Stomach (tissue), 9 donors: Measurements from ENCODE around the gene HSD17B12. TPM values are rescaled to one million over a fixed set of nuclear protein-coding genes. Genes with fewer than 3 reads are reported as not detected.

Source experiments
- DNase-seq, 2 donors: peaks; one replicate each; pipeline versions ENCODE4 v3.0.0 to v3.0.0-alpha.2; 2013 to 2019
- H3K27ac ChIP-seq, 5 donors: fragments of 200-600 bp in 4 of 5; sonication (generic) in 4 of 5; one replicate each; pipeline ENCODE4 v1.5.1; 2013 to 2019; ENCODE audit warnings: mild to moderate bottlenecking in 1 of 5, moderate library complexity in 1 of 5
- H3K27me3 ChIP-seq, 3 donors: fragments of 200-600 bp; sonication (generic); one replicate each; pipeline ENCODE4 v1.5.1; 2017 to 2019; ENCODE audit warnings: mixed run types in 1 of 3
- H3K36me3 ChIP-seq, 4 donors: fragments of 200-600 bp; sonication (generic); 1 replicate in 3 of 4; 2 replicates in 1 of 4; pipeline ENCODE4 v1.5.1; 2016 to 2019
- H3K4me1 ChIP-seq, 4 donors: fragments of 200-600 bp; sonication (generic); one replicate each; pipeline ENCODE4 v1.5.1; 2016 to 2019
- H3K4me3 ChIP-seq, 4 donors: fragments of 200-600 bp; sonication (generic) in 3 of 4; one replicate each; pipeline ENCODE4 v1.5.1; 2016 to 2019; ENCODE audit warnings: mild to moderate bottlenecking in 1 of 4
- H3K9me3 ChIP-seq, 4 donors: fragments of 200-600 bp; sonication (generic); one replicate each; pipeline ENCODE4 v1.5.1; 2016 to 2019
- CTCF ChIP-seq, 7 experiments: fragments of 450-650 bp in 4 of 7; fragments of 200-600 bp in 3 of 7; sonication (generic) in 3 of 7; IDR thresholded peaks; one replicate each; pipeline ENCODE4 v1.5.1; 2016 to 2019; ENCODE audit warnings: antibody characterized with exemption in 7 of 7, control low read depth in 2 of 7, mild to moderate bottlenecking in 1 of 7
- EP300 ChIP-seq: sonication (generic); formaldehyde crosslinking; IDR thresholded peaks from one replicate; pipeline ENCODE4 v1.6.1; 2017; ENCODE audit warnings: antibody characterized with exemption
- POLR2A ChIP-seq, 4 donors: fragments of 450-650 bp; IDR thresholded peaks; one replicate each; pipeline ENCODE4 v1.6.1; 2016; ENCODE audit warnings: antibody characterized with exemption in 4 of 4, control low read depth in 2 of 4, mild to moderate bottlenecking in 1 of 4, moderate library complexity in 1 of 4
- POLR2AphosphoS5 ChIP-seq, 3 donors: sonication (generic); formaldehyde crosslinking; IDR thresholded peaks; one replicate each; pipeline ENCODE4 v1.6.1; 2016; ENCODE audit warnings: antibody characterized with exemption in 3 of 3
- WGBS, 5 donors: extraction: QIAGEN DNeasy Blood & Tissue Kit in 3 of 5; methylation state at CpG; one replicate each; pipeline versions ENCODE4 v1.1.5 to v1.1.7; 2013 to 2018; 5-methylcytosine and 5-hydroxymethylcytosine counted together
- intact Hi-C: fragments of 100-400 bp; cut with DNase I; formaldehyde crosslinking; loops from one replicate; pipeline ENCODE4 v1.15.1; 2023; ENCODE audit warnings: low total_unique reads
- polyA plus RNA-seq, 3 donors: library from polyadenylated mRNA; stranded (reverse); fragments of 200-250 nt; gene quantifications; one replicate each; pipeline ENCODE4 v1.2.3, GENCODE V29; 2013
- total RNA-seq, 5 donors: library from RNA; depleted of rRNA; stranded (reverse); fragments of >200 nt; gene quantifications; one replicate each; pipeline versions ENCODE4 v1.1.0 to v1.2.3, GENCODE V29; 2014 to 2016
- donor health status: healthy with polysubstance abuse.
- donor health status: Bipolar disorder and iron deficiency.
- donor health status: healthy.

Gene HSD17B12
- total and polyA plus RNA-seq, 8 donors = 25.8 to 169 (median 52.4) TPM

- no peak overlapping the region for H3K4me3 ChIP-seq
- 66 to 83% (median 71%) methylated on average over 4 of the region's 4 CpGs for WGBS, 5 donors
- no peaks in the 10 kb centered on the region for H3K36me3 ChIP-seq
- TF ChIP-seq EP300 (no peak), POLR2AphosphoS5 (IDR thresholded peaks at IDR 0.05) (no peak), CTCF (IDR thresholded peaks at IDR 0.05) (no peak), POLR2A (IDR thresholded peaks at IDR 0.05) (no peak)
- peak overlapping the region in 1 of 5 donors; percentile 41 for H3K27ac ChIP-seq
- DNase-seq = no peak
- no peaks in the 10 kb centered on the region for H3K27me3 ChIP-seq
- intact Hi-C loops = no loop called here
- no peaks in the 10 kb centered on the region for H3K9me3 ChIP-seq
- H3K4me1 ChIP-seq = peaks cover 9 to 62% (median 38%) of the 10 kb centered on the region in 4 donors
Observed at GRCh38 chr11:43688394-43688793, 7.9 kb downstream of the HSD17B12 start.

DNA sequence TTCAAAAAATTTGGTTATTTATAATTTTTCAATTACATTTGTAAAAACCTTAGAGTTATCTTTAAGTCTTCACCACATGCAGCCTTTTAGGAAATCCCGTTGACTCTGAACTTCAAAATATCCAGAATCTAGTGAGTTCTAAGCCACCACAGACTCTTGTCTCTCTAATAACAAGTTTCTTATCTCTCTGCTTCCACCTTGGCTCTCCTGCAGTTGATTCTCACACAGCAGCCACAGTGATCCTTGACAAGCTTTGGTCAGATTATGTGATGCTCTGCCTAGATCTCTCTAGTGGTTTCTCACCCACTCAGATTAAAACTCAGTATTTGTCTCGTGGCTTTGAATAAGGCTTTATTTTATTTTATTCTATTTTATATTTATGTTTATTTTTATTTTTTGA lies 8.6 kb downstream of the HSD17B12 start:
- WGBS, 5 donors = 73 to 88% (median 83%) methylated on average over 2 of the region's 2 CpGs
- Histone ChIP-seq H3K36me3 (no peaks in the 10 kb centered on the region), H3K9me3 (no peaks in the 10 kb centered on the region), H3K27ac (no peak overlapping the region), H3K4me3 (no peak overlapping the region), H3K27me3 (no peaks in the 10 kb centered on the region), H3K4me1 (peaks cover 9 to 56% (median 38%) of the 10 kb centered on the region in 4 donors)
- intact Hi-C loops = no loop called here
- DNase-seq = no peak
- no peak for TF ChIP-seq POLR2AphosphoS5 (IDR thresholded peaks at IDR 0.05)
- TF ChIP-seq CTCF (IDR thresholded peaks at IDR 0.05) = no peak
- TF ChIP-seq POLR2A (IDR thresholded peaks at IDR 0.05) = no peak

DNA sequence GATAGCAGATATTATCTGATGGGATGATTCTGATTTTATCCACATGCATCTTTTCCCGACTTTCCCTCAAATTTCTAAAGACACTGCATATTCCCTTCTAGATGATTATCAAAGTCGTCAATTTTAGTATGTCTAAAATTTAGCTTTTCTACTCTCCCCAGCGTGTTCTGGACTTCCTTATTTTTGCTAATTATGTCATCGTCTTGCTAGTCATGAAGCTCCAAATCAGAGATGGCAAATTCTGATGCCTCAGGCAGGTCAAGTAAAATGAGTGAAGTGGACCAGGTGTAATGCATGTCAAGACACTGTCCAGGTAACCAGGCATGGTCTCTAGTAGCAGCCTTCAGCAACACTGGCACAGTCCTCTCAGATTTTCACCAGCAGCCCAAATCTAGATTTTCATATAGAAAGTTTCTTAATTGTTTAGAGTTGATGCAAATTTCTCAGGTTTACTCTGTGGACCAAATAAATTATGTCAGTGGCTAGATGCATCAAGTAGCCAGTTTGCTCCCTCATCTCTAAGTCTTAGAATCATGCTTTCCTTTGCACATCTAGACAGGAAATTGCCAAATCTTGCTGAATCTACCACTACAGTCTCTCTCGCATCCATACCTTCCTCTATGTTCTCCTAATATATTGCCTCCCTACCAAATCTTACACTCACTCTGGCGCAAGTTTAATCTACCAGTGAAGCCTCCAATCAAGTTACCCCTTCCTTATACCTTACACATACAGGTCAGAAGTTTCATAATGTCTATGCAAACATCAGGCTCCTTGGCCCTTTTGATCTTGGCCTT lies 10.6 kb downstream of the HSD17B12 start:
- Histone ChIP-seq H3K9me3 (no peaks in the 10 kb centered on the region), H3K4me1 (peaks cover 9 to 36% (median 24%) of the 10 kb centered on the region in 4 donors), H3K4me3 (no peak overlapping the region), H3K27ac (no peak overlapping the region), H3K36me3 (no peaks in the 10 kb centered on the region), H3K27me3 (no peaks in the 10 kb centered on the region)
- 85 to 95% (median 89%) methylated on average over 6 of the region's 6 CpGs for WGBS, 5 donors
- intact Hi-C loops = no loop called here
- TF ChIP-seq EP300 = no peak
- no peak for TF ChIP-seq POLR2A (IDR thresholded peaks at IDR 0.05)
- no peak for DNase-seq

DNA sequence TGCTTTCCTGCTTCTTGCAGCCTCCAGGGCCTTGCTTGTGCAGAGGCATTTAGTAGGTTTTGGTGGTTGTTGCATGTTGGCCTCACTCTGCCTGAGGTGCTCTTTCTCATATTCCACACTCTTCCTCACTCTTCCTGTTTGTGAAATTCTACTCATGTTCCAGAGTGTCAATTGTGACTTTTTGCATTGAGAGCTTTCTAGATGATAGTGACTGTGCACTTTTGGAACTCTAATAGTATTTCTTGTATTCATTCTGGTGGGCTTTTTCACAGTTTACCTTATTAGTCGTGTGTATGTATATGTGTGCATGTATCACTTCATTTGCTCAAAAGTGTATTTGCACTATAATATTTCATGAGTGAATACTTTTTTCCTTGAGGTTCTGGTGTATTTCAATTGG lies 11.3 kb downstream of the HSD17B12 start:
- WGBS, 5 donors = 81 to 100% (median 89%) methylated on average over 1 of the region's 1 CpG
- Histone ChIP-seq H3K27me3 (no peaks in the 10 kb centered on the region), H3K4me1 (peaks cover 9 to 30% (median 18%) of the 10 kb centered on the region in 4 donors), H3K27ac (no peak overlapping the region), H3K36me3 (no peaks in the 10 kb centered on the region), H3K4me3 (no peak overlapping the region), H3K9me3 (no peaks in the 10 kb centered on the region)
- DNase-seq = no peak
- TF ChIP-seq EP300 = no peak
- TF ChIP-seq POLR2AphosphoS5 (IDR thresholded peaks at IDR 0.05) = no peak
- no peak for TF ChIP-seq POLR2A (IDR thresholded peaks at IDR 0.05)
- TF ChIP-seq CTCF (IDR thresholded peaks at IDR 0.05) = no peak
- intact Hi-C loops = no loop called here

- H3K36me3 ChIP-seq = no peaks in the 10 kb centered on the region
- DNase-seq = no peak
- intact Hi-C loops = no loop called here
- TF ChIP-seq EP300 (no peak), CTCF (IDR thresholded peaks at IDR 0.05) (no peak), POLR2A (IDR thresholded peaks at IDR 0.05) (no peak), POLR2AphosphoS5 (IDR thresholded peaks at IDR 0.05) (no peak)
- WGBS, 5 donors = 88 to 96% (median 95%) methylated on average over 2 of the region's 2 CpGs
- H3K27me3 ChIP-seq = no peaks in the 10 kb centered on the region
- H3K9me3 ChIP-seq = no peaks in the 10 kb centered on the region
- H3K27ac ChIP-seq = no peak overlapping the region
- no peak overlapping the region for H3K4me3 ChIP-seq
- H3K4me1 ChIP-seq = peaks cover 0 to 17% (median 7%) of the 10 kb centered on the region in 4 donors
Observed at GRCh38 chr11:43693069-43693468, 12.5 kb downstream of the HSD17B12 start.
